ENCODE data around the gene CACNA1C.

DNA sequence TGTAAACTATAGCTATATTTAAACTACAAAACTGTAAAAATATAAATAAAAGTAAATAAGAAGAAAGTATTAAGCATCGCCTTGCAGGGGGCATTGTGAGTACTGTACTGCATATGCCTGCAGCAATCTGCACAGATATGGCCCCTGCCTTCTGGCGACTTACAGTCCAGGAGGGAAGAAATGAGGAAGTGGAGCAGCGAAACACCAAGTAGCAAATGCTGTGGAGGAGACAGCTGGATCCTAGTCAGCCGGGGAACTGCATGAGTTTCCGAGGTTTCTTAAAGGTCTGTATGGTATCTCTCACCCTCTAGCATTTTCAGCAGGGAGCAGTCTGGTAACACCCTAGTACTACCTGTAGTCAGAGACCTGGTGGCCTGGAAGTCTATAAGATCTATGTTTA, 256.9 kb downstream of the CACNA1C start:
- TF ChIP-seq EZH2 (IDR thresholded peaks at IDR 0.05; ENCODE audit: borderline replicate concordance, low read length) = no peak
- TF ChIP-seq, protein P1, sequence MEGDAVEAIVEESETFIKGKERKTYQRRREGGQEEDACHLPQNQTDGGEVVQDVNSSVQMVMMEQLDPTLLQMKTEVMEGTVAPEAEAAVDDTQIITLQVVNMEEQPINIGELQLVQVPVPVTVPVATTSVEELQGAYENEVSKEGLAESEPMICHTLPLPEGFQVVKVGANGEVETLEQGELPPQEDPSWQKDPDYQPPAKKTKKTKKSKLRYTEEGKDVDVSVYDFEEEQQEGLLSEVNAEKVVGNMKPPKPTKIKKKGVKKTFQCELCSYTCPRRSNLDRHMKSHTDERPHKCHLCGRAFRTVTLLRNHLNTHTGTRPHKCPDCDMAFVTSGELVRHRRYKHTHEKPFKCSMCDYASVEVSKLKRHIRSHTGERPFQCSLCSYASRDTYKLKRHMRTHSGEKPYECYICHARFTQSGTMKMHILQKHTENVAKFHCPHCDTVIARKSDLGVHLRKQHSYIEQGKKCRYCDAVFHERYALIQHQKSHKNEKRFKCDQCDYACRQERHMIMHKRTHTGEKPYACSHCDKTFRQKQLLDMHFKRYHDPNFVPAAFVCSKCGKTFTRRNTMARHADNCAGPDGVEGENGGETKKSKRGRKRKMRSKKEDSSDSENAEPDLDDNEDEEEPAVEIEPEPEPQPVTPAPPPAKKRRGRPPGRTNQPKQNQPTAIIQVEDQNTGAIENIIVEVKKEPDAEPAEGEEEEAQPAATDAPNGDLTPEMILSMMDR (conservative IDR thresholded peaks at IDR 0.05 in 1 of 2, IDR thresholded peaks at IDR 0.05 in 1 of 2; ENCODE audit: extremely low read depth in 1 of 2, insufficient read depth in 1 of 2, low read depth in 1 of 2, low read length in 2 of 2) = no peak
